RWPE2 (cell line): ENCODE measurements around the gene EXOSC5.

ENCODE experiments used
- ATAC-seq: fragments of 200-7000 bp; cut with Tn5 transposase; 3 replicates; pipeline ENCODE4 v1.9.1; 2021; ENCODE audit warnings: low read depth
- DNase-seq: peaks from one replicate; pipeline ENCODE4 v3.0.0-alpha.2; 2020; ENCODE audit warnings: low spot score
- H3K27ac ChIP-seq: fragments of 450-650 bp; 2 replicates; pipeline ENCODE4 v1.5.1; 2017; ENCODE audit warnings: mild to moderate bottlenecking; ENCODE audit not compliant: poor library complexity, severe bottlenecking
- H3K27me3 ChIP-seq: fragments of 250-450 bp; sonication (Bioruptor Pico); 2 replicates; pipeline ENCODE4 v1.5.1; 2021; ENCODE audit warnings: mild to moderate bottlenecking, moderate library complexity; ENCODE audit not compliant: insufficient read depth, poor library complexity, severe bottlenecking
- H3K36me3 ChIP-seq: fragments of 250-450 bp; sonication (Bioruptor Pico); 2 replicates; pipeline ENCODE4 v1.5.1; 2020; ENCODE audit warnings: low read depth, mild to moderate bottlenecking, moderate library complexity
- H3K4me1 ChIP-seq: fragments of 250-450 bp; sonication (Bioruptor Pico); 2 replicates; pipeline ENCODE4 v1.5.1; 2021; ENCODE audit warnings: mild to moderate bottlenecking, moderate library complexity; ENCODE audit not compliant: insufficient read depth, poor library complexity, severe bottlenecking
- H3K4me3 ChIP-seq: fragments of 250-450 bp; sonication (Bioruptor Pico); 2 replicates; pipeline ENCODE4 v1.5.1; 2021; ENCODE audit warnings: mild to moderate bottlenecking, moderate library complexity; ENCODE audit not compliant: severe bottlenecking
- H3K9me3 ChIP-seq: fragments of 250-450 bp; sonication (Bioruptor Pico); 2 replicates; pipeline ENCODE4 v1.5.1; 2021; ENCODE audit warnings: mild to moderate bottlenecking, moderate library complexity; ENCODE audit not compliant: severe bottlenecking
- TF ChIP-seq, protein P1 (sequence below): fragments of 450-650 bp; IDR thresholded peaks from one replicate; pipeline ENCODE4 v1.5.1; 2017; ENCODE audit warnings: mild to moderate bottlenecking, moderate library complexity; ENCODE audit not compliant: poor library complexity, severe bottlenecking

The EXOSC5 gene

DNA sequence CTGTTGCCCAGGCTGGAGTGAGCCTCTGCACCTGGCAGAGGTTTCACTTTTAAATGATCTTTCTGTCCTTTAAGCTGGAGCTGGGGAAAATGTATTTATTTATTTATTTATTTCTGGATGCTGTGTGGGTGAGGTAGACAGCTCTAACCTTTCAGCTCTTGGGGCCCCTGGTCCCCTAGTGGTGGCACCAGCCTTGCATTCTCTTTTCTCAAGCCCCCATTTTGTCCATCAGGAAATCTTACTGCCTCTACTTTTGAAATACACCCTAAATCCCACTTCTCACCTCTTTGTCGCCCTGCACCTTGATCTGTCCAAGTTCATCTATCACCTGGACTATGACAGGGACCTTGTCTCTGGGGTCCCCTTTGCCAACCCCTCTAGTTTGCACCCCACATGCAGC lies 31.1 kb downstream of the EXOSC5 start:
- H3K36me3 ChIP-seq, result no peaks in the 10 kb centered on the region
- no peak overlapping the region for H3K27ac ChIP-seq
- ATAC-seq (no peak), DNase-seq (no peak)
- TF ChIP-seq, protein P1, sequence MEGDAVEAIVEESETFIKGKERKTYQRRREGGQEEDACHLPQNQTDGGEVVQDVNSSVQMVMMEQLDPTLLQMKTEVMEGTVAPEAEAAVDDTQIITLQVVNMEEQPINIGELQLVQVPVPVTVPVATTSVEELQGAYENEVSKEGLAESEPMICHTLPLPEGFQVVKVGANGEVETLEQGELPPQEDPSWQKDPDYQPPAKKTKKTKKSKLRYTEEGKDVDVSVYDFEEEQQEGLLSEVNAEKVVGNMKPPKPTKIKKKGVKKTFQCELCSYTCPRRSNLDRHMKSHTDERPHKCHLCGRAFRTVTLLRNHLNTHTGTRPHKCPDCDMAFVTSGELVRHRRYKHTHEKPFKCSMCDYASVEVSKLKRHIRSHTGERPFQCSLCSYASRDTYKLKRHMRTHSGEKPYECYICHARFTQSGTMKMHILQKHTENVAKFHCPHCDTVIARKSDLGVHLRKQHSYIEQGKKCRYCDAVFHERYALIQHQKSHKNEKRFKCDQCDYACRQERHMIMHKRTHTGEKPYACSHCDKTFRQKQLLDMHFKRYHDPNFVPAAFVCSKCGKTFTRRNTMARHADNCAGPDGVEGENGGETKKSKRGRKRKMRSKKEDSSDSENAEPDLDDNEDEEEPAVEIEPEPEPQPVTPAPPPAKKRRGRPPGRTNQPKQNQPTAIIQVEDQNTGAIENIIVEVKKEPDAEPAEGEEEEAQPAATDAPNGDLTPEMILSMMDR, result no peak
- no peaks in the 10 kb centered on the region for H3K9me3 ChIP-seq
- peaks cover 19% of the 10 kb centered on the region for H3K4me1 ChIP-seq
- H3K27me3 ChIP-seq, result no peaks in the 10 kb centered on the region
- H3K4me3 ChIP-seq, result no peak overlapping the region

DNA sequence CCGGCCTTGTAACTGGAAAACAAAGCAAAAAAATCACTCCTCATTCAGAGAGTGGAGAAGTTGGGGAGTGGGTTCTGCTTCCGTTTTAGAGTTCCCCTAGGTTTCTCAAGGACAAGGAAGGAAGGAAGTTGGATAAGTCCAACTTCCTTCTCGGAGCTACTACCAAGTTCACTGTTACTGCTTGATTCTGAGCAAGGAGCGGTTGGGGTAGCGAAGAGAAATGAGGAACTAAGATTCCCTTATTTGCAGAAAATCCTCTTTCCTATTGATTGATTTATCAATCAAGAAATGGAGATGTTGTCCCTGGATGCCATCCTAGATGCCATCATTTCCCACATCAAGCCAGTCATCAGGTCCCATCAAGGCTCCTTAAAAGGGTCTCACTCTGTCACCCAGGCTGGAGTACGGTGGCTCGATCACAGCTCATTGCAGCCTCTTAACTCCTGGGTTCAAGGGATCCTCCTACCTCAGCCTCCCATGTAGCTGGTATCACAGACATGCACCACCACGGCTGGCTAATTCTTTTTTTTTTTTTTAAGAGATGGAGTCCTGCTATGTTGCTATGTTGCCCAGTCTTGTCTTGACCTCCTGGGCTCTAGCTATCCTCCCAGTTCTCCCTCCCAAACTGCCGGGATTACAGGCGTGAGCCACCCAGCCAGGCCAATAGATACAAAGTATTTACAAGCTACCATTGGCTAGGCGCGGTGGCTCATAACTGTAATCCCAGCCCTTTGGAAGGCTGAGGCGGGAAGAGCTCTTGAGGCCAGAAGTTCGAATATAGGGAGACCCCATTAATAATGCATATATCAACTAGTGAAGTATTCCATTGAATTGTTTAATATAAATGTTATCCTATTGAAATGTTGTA lies 32.4 kb downstream of the EXOSC5 start:
- DNase-seq, result no peak
- Histone ChIP-seq H3K9me3 (no peaks in the 10 kb centered on the region), H3K27me3 (no peaks in the 10 kb centered on the region), H3K4me1 (peaks cover 19% of the 10 kb centered on the region), H3K27ac (peak overlapping the region; percentile 73), H3K36me3 (no peaks in the 10 kb centered on the region), H3K4me3 (peak overlapping the region; percentile 93)
- TF ChIP-seq, protein P1, result no peak
- no peak for ATAC-seq

DNA sequence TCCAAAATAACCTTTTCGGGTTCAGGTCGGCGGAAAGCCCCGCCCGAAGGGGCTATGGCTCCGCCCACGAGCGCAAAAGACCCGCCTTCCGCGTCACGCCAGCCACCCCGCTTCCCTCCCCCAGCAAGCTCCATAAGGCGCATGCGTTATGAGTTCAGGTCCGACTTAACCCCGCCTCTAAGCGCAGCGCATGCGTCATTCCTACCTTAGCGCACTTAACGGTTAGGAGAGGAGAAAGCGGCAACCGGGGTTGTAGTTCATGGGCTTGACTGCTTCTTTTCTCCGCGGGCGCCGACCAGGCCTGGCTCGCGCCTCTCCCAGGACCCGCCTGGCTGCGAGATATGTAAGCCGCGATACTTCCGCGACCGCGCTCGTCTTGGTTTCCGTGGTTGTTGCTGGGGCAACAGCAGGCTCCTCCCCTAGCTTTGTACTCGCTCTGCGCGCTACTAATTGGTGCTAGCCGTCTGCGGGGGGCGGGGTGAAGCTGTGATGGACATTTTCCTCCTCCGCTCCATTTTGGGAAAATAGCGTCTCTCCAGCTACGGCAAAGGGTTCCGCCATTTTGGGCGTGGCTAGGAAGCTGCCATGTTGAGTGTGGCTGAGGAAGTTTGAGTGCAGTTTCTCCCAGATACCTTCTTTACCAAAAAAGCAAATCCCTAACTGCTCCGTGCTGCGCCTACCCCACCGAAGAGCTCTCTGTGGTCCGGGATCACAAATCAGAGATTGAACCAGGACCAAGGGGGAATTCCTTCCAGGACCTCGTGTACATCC lies 33.2 kb downstream of the EXOSC5 start, which contains the start of gene B9D2:
Gene B9D2, minus strand, starts transcription at position 397 of the 771 bp plus-strand sequence. CDS start 630 bp downstream, outside the sequence.
- H3K4me1 ChIP-seq, result peaks cover 19% of the 10 kb centered on the region
- H3K27me3 ChIP-seq, result no peaks in the 10 kb centered on the region
- H3K36me3 ChIP-seq, result no peaks in the 10 kb centered on the region
- H3K9me3 ChIP-seq, result no peaks in the 10 kb centered on the region
- H3K27ac ChIP-seq, result peak within 1 kb of the TSS; percentile 73
- ATAC-seq (peak; percentile 93), DNase-seq (peak; percentile 97)
- TF ChIP-seq, protein P1, result no peak
- peak within 1 kb of the TSS; percentile 93 for H3K4me3 ChIP-seq

DNA sequence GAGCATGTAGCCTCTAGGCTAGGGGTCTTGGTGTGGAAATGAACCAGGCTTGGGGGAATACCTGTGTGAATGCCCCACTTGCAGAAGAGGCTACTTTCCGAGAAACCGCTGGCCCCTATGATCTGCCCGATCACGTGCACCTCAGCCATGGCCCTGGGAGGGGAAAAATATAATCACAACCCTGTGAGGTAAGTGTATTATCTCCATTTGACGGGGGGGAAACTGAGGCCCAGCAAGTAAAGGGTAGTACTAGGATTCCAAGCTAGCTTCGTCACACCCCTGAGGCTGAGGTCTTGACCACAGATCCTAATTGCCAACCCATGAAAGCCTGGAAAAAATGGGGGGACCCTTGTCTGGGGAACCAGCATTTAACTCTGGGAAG lies 33.8 kb downstream of the EXOSC5 start:
- H3K9me3 ChIP-seq, result no peaks in the 10 kb centered on the region
- no peaks in the 10 kb centered on the region for H3K27me3 ChIP-seq
- H3K4me3 ChIP-seq, result peak overlapping the region; percentile 93
- peak overlapping the region; percentile 73 for H3K27ac ChIP-seq
- TF ChIP-seq, protein P1, result no peak
- ATAC-seq (no peak), DNase-seq (no peak)
- H3K36me3 ChIP-seq, result no peaks in the 10 kb centered on the region
- peaks cover 19% of the 10 kb centered on the region for H3K4me1 ChIP-seq
